GM19455 (cell line): ENCODE measurements around the gene DOHH.
"Not testable (repeated sequence)": the region's sequence is repeated elsewhere in the genome, so short reads cannot be mapped to it uniquely, and the experiment has no call there.

Experiments
- ATAC-seq: cut with Tn5 transposase; IDR thresholded peaks from one replicate; pipeline ENCODE4 v1.9.1; 2021; ENCODE audit not compliant: unreplicated experiment

DOHH gene

DNA sequence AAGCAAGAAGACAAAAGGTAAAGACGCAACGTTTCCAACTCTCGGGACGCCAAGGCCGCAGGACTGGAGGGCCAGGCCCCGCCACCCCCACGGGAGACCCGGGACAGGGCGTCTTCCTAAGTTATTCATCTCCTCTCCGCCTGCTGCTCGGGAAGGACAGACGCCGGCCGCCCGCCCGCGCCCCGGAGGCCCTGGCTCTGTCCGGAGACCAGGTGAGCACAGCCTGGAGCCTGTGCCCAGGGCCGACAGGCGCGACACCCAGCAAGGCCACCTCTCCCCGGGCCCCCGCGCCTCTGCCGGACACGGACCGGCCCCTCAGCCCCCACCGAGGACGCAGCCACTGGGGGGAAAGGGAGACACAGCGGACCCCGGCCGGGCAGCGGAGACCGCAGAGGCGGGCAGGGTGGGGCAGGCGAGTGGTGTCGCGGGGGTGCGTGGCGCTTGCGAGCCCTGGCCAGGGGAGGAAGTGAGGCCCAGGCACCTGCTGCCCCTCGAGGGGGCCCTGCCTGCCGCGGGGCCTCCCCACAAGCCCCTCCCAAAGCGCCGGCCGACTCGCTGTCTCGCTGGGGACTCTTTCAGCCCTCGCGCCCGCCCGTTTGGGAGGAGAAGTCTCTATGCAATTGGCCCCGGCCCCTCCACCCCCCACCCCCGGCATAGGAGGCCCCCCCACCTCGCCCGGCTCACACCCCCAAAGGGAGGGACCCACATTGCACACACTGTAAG lies 37.3 kb downstream of the DOHH start:
- ATAC-seq, result no peak

DNA sequence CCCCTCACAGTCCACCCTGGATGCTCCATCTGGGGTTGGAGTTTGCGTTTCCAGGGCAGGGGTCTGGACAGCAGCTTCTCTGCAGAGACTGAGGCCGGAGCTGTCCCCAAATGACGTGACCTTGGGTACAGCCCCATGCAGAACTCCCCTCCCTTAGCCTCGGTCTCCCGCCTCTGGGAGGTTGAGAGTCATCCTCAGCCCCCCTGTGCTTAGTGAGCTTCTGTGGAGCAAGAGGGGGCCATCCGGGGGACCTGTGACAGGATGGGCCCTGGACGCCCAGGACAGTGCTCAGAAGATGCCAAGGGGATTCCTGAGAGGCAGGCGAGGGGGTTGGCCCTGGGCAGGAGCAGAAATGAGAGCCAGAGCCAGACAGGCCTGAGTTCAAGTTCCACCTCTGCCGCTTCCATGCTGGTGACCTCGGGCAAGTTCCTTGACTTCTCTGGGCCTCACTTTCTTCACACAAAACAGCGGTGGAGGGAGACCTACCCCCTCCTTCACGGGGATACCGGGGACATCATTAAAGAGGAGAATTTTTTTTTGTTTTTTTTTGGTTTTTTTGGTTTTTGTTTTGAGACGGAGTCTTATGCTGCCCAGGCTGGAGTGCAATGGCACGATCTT lies 40.4 kb downstream of the DOHH start:
- no peak for ATAC-seq

DNA sequence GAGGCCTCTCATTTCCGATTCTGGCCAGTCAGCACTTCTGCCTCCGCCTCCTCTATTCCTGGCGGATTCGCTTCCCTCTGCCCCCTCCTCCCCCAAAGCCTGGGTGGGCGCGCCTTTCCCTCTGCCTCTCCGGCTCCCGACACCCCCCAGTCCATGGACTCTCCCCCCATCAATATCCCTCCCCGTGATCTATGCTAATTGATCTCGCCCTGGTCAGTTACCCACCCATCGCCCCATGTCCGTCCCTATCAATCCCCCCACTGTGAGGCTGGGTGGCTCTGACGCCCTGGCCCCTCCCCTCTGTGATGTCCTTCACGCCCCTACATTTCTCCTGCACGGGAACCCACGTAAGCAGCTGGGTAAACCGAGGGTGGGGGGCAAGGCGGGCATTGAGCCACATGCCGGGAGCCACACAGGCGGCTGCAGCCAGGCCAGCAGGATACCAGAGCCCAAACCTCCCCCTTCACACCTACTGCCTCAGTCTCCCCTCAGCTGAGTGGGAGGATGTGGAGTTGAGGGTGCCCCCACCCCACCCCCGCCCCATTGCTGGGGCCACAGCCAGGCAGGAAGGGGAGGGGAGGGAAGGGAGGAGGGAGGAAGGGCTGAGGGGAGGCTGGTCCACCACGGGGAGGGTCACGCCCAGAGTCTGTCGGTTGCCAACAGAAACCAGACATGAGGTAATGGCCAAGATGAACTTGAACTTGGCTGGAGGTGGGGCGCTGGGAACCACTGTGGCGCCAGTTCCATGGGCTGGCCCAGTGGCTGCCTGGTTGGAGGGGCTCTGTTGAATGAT lies 41.2 kb downstream of the DOHH start:
- ATAC-seq, result no peak

- ATAC-seq, result no peak
Observed at GRCh38 chr19:3458229-3459088, 42.0 kb downstream of the DOHH start.

- ATAC-seq, result no peak
Observed at GRCh38 chr19:3457528-3458228, 42.8 kb downstream of the DOHH start.

DNA sequence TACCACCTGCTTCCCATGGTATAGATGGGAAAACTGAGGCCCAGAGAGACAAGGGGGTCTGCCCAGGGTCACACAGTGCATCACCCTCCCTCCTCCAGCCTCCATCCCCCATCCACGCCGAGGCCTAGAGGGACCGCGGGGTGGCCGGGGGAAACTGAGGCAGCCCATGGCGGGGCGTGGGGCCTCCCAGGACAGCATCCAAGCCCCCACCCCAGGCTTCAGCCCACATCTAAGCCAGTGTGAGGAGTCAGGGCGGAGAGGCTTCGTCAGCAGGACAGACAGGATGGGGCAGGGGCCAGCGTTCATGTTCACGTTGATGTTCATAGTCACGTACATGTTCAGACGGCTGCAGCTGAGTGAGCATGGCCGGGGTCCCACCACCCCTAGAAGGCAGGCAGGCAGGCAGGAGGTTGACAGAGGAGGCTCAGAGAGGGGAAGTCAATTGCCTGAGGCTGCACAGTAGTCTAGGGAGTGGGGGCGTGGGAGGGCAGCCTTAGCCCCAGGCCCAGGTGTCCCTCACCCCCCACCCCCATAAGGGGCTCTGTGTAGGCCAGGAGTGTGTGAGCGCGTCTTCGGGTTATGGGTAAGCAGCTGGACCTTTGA lies 43.4 kb downstream of the DOHH start:
- no peak for ATAC-seq

- no peak for ATAC-seq
Observed at GRCh38 chr19:3455960-3456601, 44.4 kb downstream of the DOHH start.

- ATAC-seq, result no peak
Observed at GRCh38 chr19:3455393-3455955, 45.0 kb downstream of the DOHH start.

- ATAC-seq, result no peak
Observed at GRCh38 chr19:3454656-3455392, 45.6 kb downstream of the DOHH start.

DNA sequence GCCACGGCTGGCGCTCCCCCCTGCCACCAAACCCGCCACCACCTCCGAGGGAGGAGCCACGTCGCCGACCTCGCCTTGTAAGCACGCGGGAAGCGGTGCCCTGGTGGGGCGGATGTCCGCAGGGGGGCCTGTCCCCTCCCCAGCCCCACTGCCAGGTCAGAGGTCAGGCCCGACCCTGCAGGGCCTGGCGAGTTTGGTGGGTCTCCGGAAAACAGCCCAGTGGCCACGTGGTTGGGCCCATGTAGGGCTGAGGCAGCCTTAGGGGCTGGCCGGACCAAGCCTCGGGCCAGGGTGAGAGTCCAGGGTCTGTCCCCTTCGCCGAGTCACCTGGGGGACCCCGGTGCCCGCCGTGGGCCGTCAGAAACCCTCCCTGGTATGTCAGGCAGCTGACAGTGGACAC lies 46.6 kb downstream of the DOHH start:
- no peak for ATAC-seq

GRCh38 chr19:3452942-3453214 lies 47.6 kb downstream of the DOHH start:
- not testable (repeated sequence) for ATAC-seq

DNA sequence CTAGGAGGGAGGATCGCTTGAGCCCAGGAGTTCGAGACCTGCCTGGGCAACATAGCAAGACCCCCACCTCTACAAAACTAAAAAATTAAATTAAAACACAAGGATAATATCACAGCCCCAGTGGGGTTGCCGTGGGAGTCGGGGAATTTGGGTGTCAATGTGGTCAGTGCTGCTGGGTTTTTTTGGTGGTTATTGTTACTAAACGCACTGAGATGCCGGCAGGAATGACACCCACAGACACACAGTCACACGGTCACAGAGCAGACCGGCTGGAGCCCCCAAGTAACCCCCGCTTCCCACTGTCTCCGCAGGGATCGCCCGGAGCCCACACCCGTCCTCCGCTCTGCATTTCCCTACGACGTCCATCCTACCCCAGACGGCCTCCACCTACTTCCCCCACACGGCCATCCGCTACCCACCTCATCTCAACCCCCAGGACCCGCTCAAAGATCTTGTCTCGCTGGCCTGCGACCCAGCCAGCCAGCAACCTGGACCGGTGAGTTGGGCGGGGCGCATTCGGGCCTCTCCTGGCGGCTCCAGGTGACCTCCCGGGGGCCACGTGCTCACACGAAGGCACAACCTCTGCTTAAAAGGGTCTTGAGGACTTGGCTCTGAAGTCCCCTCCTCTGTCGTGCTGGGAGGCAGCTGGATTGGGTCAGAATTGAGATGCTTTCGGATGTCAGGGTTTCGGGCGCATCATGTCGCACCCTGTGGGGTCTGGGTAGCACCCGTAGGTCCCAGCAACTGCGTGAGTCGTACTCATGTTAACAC lies 48.1 kb downstream of the DOHH start:
- ATAC-seq, result no peak

- ATAC-seq, result no peak
Observed at GRCh38 chr19:3451451-3451866, 49.0 kb downstream of the DOHH start.

DNA sequence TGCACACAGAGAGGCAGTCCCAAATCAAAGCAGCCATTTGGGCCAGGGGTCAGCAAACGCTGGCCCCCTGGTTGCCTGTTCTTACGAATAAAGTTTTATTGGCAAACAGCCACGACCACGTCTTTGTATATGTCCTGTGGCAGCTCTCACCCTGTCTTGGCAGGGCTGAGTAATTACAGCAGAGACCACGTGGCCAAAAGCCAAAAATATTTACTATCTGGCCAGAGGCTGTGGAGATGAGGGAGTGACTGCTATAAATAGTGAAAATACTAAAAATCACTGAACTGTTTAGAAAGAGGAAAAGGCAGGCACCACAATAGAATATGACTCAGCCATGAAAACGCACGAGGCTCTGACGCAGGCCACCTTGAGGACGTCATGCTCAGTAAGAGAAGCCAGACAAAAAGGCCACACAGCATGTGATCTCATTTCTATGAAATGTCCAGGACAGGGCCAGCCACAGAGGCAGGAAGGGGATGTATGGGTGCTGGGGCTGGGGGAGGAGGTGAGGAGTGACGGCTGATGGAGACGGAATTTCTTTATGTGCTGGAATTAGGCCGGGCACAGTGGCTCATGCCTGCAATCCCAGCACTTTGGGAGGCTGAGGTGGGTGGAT lies 49.6 kb downstream of the DOHH start:
- no peak for ATAC-seq

GRCh38 chr19:3448616-3449334 lies 51.7 kb downstream of the DOHH start:
- ATAC-seq, result no peak

GRCh38 chr19:3446657-3447056 lies 53.8 kb downstream of the DOHH start:
- not testable (repeated sequence) for ATAC-seq

GRCh38 chr19:3444695-3445234 lies 55.7 kb downstream of the DOHH start:
- no peak for ATAC-seq
